GM10266 (cell line): ENCODE data around the gene CYFIP2.

Experiments
- DNase-seq: peaks from one replicate; pipeline ENCODE4 v3.0.0; 2012; ENCODE audit errors: extremely low spot score
- TF ChIP-seq, protein P1 (sequence below): IDR thresholded peaks from 2 replicates; pipeline ENCODE4 v1.5.1; 2012; ENCODE audit warnings: mild to moderate bottlenecking, low read depth; ENCODE audit not compliant: control insufficient read depth, insufficient read depth; ENCODE audit errors: missing control alignments

CYFIP2 gene

GRCh38 chr5:157288405-157289163 lies 22.7 kb downstream of the CYFIP2 start:
- TF ChIP-seq, protein P1, sequence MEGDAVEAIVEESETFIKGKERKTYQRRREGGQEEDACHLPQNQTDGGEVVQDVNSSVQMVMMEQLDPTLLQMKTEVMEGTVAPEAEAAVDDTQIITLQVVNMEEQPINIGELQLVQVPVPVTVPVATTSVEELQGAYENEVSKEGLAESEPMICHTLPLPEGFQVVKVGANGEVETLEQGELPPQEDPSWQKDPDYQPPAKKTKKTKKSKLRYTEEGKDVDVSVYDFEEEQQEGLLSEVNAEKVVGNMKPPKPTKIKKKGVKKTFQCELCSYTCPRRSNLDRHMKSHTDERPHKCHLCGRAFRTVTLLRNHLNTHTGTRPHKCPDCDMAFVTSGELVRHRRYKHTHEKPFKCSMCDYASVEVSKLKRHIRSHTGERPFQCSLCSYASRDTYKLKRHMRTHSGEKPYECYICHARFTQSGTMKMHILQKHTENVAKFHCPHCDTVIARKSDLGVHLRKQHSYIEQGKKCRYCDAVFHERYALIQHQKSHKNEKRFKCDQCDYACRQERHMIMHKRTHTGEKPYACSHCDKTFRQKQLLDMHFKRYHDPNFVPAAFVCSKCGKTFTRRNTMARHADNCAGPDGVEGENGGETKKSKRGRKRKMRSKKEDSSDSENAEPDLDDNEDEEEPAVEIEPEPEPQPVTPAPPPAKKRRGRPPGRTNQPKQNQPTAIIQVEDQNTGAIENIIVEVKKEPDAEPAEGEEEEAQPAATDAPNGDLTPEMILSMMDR = no peak
- DNase-seq = no peak

- TF ChIP-seq, protein P1 = no peak
- DNase-seq = no peak
These were observed 23.4 kb downstream of the CYFIP2 start for GRCh38 chr5:157289164-157289819.

DNA sequence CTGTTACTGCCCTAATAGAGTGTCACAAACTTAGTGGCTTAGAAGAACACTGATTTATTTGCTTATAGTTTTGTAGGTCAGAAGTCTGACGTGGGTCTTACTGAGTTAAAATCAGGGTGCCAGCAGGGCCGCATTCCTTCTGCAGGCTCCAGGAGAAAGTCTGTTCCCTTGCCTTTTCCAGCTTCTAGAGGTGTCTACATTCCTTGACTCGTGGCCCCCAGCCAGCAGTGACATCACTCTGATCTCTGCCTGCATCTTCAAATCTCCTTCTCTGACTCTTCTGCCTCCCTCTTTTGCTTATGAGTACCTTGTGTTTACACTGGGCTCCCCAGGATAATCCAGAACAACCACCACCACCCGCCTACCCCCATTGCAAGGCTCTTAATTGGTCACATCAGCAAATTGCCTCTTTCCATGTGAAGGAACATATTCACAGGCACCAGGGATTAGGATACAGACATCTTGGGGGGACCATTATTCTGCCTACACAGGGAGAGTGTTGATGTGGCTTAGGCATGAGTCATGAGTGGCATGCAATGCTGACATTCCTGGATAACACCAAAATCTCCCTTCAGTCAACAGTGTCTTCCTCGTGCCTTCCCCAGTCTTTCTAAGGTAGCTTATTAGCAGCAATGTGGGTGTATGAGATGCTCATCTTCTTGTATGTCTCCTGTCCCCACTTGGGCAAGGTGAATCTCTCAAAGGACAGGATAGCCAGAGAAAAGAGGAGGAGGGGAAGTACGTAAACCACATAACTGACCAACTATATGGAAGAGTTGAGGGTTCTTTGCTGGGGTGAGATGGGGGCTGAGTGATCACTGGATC lies 24.4 kb downstream of the CYFIP2 start:
- DNase-seq = no peak
- TF ChIP-seq, protein P1 = no peak

GRCh38 chr5:157290981-157291711 lies 25.2 kb downstream of the CYFIP2 start:
- TF ChIP-seq, protein P1 = no peak

GRCh38 chr5:157292599-157292998 lies 26.7 kb downstream of the CYFIP2 start:
- TF ChIP-seq, protein P1 = no peak

More at GRCh38 chr5:157290981-157291711, 25.2 kb downstream of the CYFIP2 start:
- no peak for DNase-seq

DNA sequence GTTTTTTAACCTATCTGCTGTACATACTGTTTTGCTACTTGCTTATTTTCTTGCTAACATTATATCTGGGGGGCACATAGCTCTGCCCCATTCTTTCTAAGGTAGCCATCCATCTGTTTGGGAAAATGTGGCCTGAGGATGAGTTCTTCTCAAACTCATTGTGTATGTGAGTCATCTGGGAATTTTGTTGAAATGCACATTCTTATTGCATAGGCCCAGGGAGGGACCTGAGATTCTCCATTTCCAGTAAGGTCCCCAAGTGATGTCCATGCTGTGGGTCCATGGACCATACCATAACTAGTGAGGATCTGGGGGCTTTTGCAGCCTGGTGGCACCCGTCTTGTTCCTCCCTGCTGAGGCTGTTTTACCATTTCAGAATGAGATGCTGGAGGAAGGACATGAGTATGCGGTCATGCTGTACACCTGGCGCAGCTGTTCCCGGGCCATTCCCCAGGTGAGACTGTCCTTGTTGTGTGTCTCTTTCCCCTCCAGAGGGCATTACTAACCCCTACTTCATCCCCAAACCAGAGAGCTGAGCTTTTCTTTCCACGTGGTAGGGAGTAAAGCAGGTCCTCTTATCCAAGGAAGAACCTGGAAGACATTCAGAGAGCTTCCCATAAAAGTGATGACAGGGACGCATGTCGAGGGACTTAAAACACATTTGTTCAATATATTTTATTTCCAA lies 28.6 kb downstream of the CYFIP2 start:
- no peak for DNase-seq
- TF ChIP-seq, protein P1 = no peak

More at GRCh38 chr5:157292599-157292998, 26.7 kb downstream of the CYFIP2 start:
- no peak for DNase-seq
